Endodermal cell (in vitro differentiated cells): ENCODE data around the gene GARNL3. TPM values are rescaled to one million over a fixed set of nuclear protein-coding genes. Genes with fewer than 3 reads are reported as not detected.

Experiments
- DNase-seq: peaks from one replicate; pipeline ENCODE4 v3.0.0-alpha.2; 2017
- H3K27ac ChIP-seq: 2 replicates; pipeline ENCODE4 v1.5.1; 2013; ENCODE audit warnings: mild to moderate bottlenecking, low read depth, low read length, moderate library complexity
- H3K27me3 ChIP-seq: 2 replicates; pipeline ENCODE4 v1.6.1; 2013; ENCODE audit warnings: mild to moderate bottlenecking, low read length, moderate library complexity; ENCODE audit not compliant: insufficient read depth, control insufficient read depth, poor library complexity, severe bottlenecking
- H3K36me3 ChIP-seq: 2 replicates; pipeline ENCODE4 v1.7.0; 2013; ENCODE audit warnings: mild to moderate bottlenecking, low read length, moderate library complexity; ENCODE audit not compliant: control insufficient read depth, insufficient read depth
- H3K4me1 ChIP-seq: one replicate; pipeline ENCODE4 v1.7.0; 2013; ENCODE audit warnings: low read length; ENCODE audit not compliant: control insufficient read depth, insufficient read depth
- H3K4me3 ChIP-seq: 2 replicates; pipeline ENCODE4 v1.5.1; 2013; ENCODE audit warnings: mild to moderate bottlenecking, low read length, moderate library complexity
- H3K9ac ChIP-seq: 2 replicates; pipeline ENCODE4 v1.6.1; 2013; ENCODE audit warnings: mild to moderate bottlenecking, low read length, moderate library complexity; ENCODE audit not compliant: poor library complexity, severe bottlenecking; ENCODE audit errors: extremely low read depth
- H3K9me3 ChIP-seq: 2 replicates; pipeline ENCODE4 v1.6.1; 2013; ENCODE audit warnings: mild to moderate bottlenecking, low read length, moderate library complexity; ENCODE audit not compliant: control insufficient read depth
- H3K27ac Mint-ChIP-seq: 2 replicates; pipeline ENCODE4 v1.8.0; 2020; ENCODE audit warnings: mixed read lengths
- H3K27me3 Mint-ChIP-seq: 2 replicates; pipeline ENCODE4 v1.8.0; 2021; ENCODE audit warnings: mild to moderate bottlenecking, mixed read lengths; ENCODE audit not compliant: insufficient read depth
- H3K36me3 Mint-ChIP-seq: 2 replicates; pipeline ENCODE4 v1.8.0; 2020; ENCODE audit warnings: low read depth, mixed read lengths
- H3K4me1 Mint-ChIP-seq: 2 replicates; pipeline ENCODE4 v1.8.0; 2020; ENCODE audit warnings: mixed read lengths
- H3K4me3 Mint-ChIP-seq: 2 replicates; pipeline ENCODE4 v1.8.0; 2020; ENCODE audit warnings: mild to moderate bottlenecking, moderate library complexity, mixed read lengths
- H3K9me3 Mint-ChIP-seq: 2 replicates; pipeline ENCODE4 v1.8.0; 2020; ENCODE audit warnings: mild to moderate bottlenecking, mixed read lengths
- WGBS, 2 experiments: methylation state at CpG; one replicate each; pipeline versions ENCODE4 v1.1.5 to v1.1.7; 2013; ENCODE audit warnings: missing lambda C conversion rate in 2 of 2, mixed read lengths in 1 of 2; ENCODE audit not compliant: insufficient coverage in 1 of 2, insufficient read length in 1 of 2; 5-methylcytosine and 5-hydroxymethylcytosine counted together
- total RNA-seq, 2 donors: library from RNA; stranded (reverse); fragmentation: NEBNext Ultra II Directional in 1 of 2; extraction: Animal tissue kit (Norgen Biotek cat#: 25700) in 1 of 2; gene quantifications; 2 replicates in 1 of 2; 3 replicates in 1 of 2; pipeline ENCODE4 v1.2.1, GENCODE V29; 2021
- TF ChIP-seq, protein P1 (sequence below): fragments of 200-600 bp; sonication (generic); conservative IDR thresholded peaks from 2 replicates; pipeline ENCODE4 v1.5.0; 2021; ENCODE audit warnings: antibody characterized with exemption, mild to moderate bottlenecking

The GARNL3 gene
- total RNA-seq, 2 donors from 2014 or later: 7.2 to 12.8 TPM

DNA sequence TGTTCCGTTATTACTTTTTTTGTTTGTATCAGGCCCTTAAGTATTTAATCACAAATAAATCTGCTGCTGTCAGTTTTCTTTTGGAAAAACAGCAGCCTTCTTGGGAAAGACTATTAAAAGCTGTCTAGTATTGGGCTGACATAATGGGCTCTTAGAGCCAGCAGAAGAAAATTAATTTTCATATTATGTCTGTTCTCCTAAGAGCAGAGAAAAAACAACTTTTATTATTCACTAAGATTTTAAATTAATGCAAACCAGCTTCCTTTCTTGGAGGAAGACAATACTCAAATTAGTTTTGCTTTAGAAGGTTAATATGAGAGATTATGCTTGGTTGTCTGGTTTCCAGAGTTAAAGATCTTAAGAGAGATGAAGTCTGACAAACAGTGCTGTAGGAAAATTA is 30.6 kb upstream of the GARNL3 start:
- Mint-ChIP-seq H3K27ac (no peak overlapping the region), H3K9me3 (no peaks in the 10 kb centered on the region), H3K4me3 (no peak overlapping the region), H3K27me3 (no peaks in the 10 kb centered on the region), H3K4me1 (no peaks in the 10 kb centered on the region), H3K36me3 (no peaks in the 10 kb centered on the region)
- Histone ChIP-seq H3K4me1 (no peaks in the 10 kb centered on the region), H3K27me3 (no peaks in the 10 kb centered on the region), H3K36me3 (no peaks in the 10 kb centered on the region), H3K9me3 (no peaks in the 10 kb centered on the region), H3K27ac (no peak overlapping the region), H3K4me3 (no peak overlapping the region), H3K9ac (no peak overlapping the region)
- WGBS, 2 experiments: 100% methylated on average over 1 of the region's 1 CpG; no CpG with 5 or more reads in 1 of the 2 experiments
- DNase-seq: no peak
- TF ChIP-seq, protein P1, sequence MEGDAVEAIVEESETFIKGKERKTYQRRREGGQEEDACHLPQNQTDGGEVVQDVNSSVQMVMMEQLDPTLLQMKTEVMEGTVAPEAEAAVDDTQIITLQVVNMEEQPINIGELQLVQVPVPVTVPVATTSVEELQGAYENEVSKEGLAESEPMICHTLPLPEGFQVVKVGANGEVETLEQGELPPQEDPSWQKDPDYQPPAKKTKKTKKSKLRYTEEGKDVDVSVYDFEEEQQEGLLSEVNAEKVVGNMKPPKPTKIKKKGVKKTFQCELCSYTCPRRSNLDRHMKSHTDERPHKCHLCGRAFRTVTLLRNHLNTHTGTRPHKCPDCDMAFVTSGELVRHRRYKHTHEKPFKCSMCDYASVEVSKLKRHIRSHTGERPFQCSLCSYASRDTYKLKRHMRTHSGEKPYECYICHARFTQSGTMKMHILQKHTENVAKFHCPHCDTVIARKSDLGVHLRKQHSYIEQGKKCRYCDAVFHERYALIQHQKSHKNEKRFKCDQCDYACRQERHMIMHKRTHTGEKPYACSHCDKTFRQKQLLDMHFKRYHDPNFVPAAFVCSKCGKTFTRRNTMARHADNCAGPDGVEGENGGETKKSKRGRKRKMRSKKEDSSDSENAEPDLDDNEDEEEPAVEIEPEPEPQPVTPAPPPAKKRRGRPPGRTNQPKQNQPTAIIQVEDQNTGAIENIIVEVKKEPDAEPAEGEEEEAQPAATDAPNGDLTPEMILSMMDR: no peak

DNA sequence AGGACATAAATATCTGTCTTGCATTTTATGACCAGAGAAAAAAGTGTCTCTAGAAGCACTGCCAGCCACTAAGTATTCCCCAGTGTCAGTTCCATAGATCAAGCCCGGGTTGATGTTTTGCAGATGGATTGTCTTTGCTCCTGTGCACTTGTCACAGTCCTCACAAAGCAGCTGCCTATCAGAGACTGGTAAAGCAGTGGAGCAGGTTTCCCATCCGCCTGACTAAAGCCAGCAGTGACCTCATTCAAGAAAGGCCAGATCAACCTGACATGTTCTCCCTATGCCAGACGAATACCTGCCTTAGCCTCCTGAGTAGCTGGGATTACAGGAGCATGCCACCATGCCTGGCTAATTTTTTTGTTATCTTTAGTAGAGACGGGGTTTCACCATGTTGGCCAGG is 26.8 kb upstream of the GARNL3 start:
- Mint-ChIP-seq H3K4me3 (no peak overlapping the region), H3K4me1 (peaks cover 18% of the 10 kb centered on the region), H3K27me3 (no peaks in the 10 kb centered on the region), H3K27ac (no peak overlapping the region), H3K36me3 (no peaks in the 10 kb centered on the region), H3K9me3 (no peaks in the 10 kb centered on the region)
- no peaks in the 10 kb centered on the region for H3K27me3 ChIP-seq
- DNase-seq: no peak
- no peak overlapping the region for H3K27ac ChIP-seq
- no peak overlapping the region for H3K4me3 ChIP-seq
- H3K4me1 ChIP-seq: peaks cover 9% of the 10 kb centered on the region
- no peak overlapping the region for H3K9ac ChIP-seq
- TF ChIP-seq, protein P1: no peak
- no peaks in the 10 kb centered on the region for H3K9me3 ChIP-seq
- H3K36me3 ChIP-seq: no peaks in the 10 kb centered on the region
- 91 to 94% methylated on average over 4 of the region's 4 CpGs for WGBS, 2 experiments

DNA sequence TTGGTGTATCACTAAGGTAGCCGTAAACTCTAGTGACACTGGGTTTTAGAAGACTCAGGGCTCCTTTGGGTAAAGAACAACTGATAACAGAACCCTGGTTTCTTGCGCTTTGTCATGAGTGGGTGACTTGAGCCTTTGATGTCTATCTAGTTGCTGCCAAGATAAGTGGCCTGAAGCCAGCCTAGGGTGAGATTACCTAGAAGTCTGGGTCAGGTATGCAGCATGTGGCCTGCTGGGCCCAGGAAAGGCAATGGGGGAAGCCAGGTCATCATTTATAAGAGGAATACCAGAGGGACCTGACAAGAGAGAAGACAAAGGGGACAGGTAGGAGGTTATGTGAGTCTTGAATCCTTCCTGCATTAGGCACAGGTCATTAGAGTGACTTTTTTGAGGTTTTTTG is 23.2 kb upstream of the GARNL3 start:
- Mint-ChIP-seq H3K4me1 (peaks cover 18% of the 10 kb centered on the region), H3K27ac (peak overlapping the region; percentile 74), H3K36me3 (no peaks in the 10 kb centered on the region), H3K9me3 (no peaks in the 10 kb centered on the region), H3K4me3 (no peak overlapping the region), H3K27me3 (no peaks in the 10 kb centered on the region)
- 81 to 94% methylated on average over 2 of the region's 2 CpGs for WGBS, 2 experiments
- peaks cover 9% of the 10 kb centered on the region for H3K4me1 ChIP-seq
- H3K9ac ChIP-seq: no peak overlapping the region
- no peaks in the 10 kb centered on the region for H3K9me3 ChIP-seq
- no peaks in the 10 kb centered on the region for H3K36me3 ChIP-seq
- DNase-seq: peak; percentile 56
- no peak overlapping the region for H3K4me3 ChIP-seq
- TF ChIP-seq, protein P1: no peak
- H3K27ac ChIP-seq: no peak overlapping the region
- no peaks in the 10 kb centered on the region for H3K27me3 ChIP-seq
